Ovary (tissue), 3 donors: ENCODE data around the gene CITED4.

ENCODE experiments used
- CTCF ChIP-seq, 3 donors: fragments of 450-650 bp in 2 of 3; fragments of 200-600 bp in 1 of 3; IDR thresholded peaks; one replicate each; pipeline versions ENCODE4 v1.5.1 to v1.8.0; 2016 to 2022; ENCODE audit warnings: antibody characterized with exemption in 3 of 3, mild to moderate bottlenecking in 1 of 3
- EP300 ChIP-seq: sonication (generic); formaldehyde crosslinking; IDR thresholded peaks from one replicate; pipeline ENCODE4 v1.6.1; 2017; ENCODE audit warnings: antibody characterized with exemption
- donor health status: DM: no; HTN: no; CAD: no.

- no peak for TF ChIP-seq CTCF (IDR thresholded peaks at IDR 0.05)
- no peak for TF ChIP-seq EP300
These were observed 38.8 kb downstream of the CITED4 start for GRCh38 chr1:40823345-40823744.
